Measurements from ENCODE around the gene NEU3.
"Not testable (repeated sequence)": the region's sequence is repeated elsewhere in the genome, so short reads cannot be mapped to it uniquely, and the experiment has no call there.

The NEU3 gene

DNA sequence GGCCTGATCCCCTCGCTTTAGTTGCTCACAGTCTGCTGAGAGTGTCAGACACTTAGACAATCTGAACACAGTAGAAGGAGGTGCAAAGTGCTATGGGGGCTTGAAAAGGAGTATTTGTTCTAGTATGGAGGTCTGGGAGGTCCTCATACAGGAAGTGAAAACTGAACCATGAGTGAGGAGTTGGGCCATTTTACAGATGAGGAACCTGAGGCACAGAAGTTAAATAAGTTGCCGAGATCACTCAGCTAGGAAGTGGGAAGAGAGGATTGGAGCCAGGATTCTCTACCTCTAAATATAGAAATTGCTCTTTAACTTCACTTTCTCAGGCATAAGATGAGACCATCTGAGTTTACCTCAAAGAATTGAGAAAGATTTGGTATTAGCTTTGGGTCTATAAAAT, 4.0 kb upstream of the NEU3 start:
- no peak for DNase-seq

DNA sequence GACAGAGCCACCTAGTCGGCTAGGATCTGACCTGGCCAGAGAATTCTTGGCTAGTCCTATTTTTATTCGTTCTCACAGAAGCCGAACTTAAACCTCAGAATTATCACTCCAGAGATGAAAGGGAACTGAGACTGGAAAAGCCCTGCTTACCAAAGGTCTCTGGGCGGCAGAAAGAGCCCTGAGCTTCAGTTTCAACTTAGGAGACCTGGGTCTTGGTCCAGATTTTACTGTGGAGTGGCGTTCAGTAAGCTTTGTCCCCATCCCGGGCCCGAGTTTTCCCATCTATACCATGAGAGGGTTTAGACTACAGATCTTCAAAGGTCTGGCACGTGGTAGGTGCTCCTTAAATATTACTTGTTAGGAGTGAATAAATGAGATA, 516 bp downstream of the NEU3 start:
- no peak for DNase-seq

DNA sequence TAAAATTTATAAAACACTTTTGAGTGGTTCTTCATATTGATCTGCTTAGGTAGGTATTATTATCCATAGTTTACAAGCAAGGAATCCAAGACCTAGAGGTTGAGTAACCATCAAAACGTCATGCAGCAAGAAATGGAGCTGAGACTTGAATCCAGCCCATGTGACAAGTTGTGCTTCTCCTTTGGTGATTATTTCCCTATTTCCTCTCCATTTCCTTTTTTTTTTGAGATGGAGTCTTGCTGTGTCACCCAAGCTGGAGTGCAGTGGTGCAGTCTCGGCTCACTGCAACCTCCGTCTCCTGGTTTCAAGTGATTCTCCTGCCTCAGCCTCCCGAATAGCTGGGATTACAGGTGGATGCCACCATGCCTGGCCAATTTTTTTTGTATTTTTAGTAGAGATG, 1.4 kb downstream of the NEU3 start:
- not testable (repeated sequence) for DNase-seq

DNA sequence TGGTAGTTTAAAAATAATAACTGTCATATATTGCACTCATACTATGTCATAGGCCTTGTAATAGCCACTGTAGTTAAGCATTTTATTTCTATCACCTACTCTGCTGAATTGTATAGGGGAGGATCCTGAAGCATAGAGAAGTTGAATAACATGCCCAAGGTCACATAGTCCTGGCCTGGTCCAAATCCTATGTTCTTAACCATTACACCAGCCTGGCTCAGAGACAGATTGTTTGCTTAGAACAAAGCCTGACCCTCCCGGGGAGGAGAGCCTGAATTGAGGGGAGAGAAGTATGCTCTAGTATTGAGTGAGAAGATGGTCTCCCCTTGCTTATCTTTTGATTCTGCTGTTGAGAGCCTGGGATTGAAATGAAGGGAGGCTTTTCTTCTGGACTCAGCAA, 2.2 kb downstream of the NEU3 start:
- DNase-seq: no peak

DNA sequence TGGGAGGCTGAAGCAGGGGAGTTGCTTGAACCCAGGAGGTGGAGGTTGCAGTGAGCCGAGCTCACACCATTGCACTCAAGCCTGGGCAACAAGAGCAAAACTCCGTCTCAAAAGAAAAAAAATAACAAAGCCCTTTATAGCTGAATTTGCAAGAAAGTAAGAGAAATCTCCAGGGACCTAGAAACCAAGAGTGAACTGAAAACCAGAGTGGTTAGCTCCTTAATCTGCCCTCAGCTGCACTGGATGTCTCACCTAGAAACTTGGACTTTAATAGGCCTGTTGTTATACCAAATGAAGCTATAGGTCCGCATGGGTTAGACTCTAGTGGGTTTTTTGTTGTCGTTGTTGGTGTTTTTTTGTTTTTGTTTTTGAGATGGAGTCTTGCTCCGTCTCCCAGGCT, 4.1 kb downstream of the NEU3 start:
- DNase-seq: no peak

DNA sequence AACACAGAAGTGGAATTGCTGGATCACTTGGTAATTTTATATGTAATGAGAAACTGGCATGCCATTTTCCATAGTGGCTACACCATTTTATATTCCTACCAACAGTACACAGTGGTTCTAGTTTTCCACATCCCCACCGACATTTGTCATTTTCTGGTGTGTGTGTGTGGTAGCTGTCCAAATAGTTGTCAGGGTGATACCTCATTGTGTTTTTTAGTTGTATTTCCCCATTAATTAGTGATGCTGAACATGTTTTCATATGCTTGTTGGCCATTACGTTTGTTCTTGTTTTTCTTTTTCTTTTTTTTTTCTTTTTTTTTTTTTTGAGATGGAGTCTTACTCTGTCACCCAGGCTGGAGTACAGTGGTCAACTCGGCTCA, 12.2 kb downstream of the NEU3 start:
- no peak for DNase-seq

DNA sequence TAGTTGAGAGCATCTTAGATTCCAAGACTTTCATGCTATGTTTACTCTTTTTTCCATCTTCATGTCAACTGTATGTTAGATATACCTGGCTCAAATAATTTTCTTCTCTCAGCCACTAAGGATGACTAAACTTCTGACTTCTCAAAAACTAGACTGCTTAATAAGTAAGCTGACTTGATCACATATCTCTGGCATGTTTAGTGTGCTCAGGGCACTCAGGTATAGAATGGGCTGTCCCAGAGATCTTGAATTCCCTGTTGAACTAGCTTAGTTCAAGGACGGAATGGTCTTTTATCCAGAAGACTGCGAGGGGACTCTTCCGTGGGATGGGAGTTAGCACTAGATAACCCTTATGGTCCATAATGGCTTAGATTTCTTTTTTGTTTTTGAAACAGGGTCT, 13.0 kb downstream of the NEU3 start:
- no peak for DNase-seq

DNA sequence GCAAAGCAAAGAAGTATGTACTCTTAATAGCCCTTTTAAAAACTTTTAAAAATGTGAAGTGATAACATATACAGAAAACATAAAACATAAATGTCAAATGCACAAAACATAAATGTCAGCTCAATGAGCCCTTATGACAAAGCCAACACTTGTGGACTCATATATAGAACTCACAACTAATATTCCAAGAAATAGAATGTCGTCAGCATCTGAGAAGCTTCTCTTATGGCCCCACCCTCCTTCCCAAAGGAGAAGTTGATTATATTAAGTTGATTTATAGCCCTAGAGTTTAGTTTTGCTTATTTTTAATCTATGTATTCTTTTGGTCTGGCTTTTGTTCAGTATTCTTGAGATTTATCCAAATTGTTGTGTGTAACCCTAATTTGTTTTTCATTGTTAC, 13.8 kb downstream of the NEU3 start:
- DNase-seq: no peak

DNA sequence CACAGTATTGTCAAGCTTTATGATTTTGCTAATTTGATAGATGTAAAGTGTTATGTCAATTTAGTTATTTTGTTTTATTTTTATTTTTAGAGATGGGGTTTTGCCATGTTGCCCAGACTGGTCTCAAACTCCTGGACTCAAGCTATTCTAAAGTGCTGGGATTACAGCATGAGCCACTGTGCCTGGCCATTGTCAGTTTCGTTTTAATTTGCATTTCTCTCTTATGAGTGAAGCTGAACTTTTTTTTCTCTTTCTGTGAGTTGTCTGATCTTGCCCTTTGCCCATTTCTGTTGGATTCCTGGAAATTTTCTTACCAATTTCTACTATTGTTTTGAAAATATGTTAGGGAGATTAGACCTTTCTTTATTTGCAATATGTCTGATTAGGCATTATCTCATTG, 15.5 kb downstream of the NEU3 start:
- no peak for DNase-seq

DNA sequence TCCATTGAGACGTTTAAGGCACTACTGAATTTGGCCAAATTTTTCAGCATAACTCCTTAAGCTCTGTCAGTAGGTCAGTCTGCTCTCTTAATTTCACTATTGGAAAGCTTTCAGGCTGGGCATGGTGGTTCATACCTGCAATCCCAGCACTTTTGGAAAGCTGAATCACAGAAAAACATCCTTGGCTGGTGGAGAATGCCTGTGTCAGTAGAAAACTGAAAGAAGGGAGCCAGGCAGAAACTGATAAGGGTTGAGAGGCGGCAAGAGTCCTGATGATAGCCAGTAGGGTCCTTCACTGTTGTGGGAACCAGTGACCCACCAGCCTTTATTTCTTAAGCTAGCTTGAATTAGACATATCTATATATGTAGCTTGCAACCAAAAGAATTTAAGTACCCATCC, 22.6 kb downstream of the NEU3 start:
- DNase-seq: no peak

DNA sequence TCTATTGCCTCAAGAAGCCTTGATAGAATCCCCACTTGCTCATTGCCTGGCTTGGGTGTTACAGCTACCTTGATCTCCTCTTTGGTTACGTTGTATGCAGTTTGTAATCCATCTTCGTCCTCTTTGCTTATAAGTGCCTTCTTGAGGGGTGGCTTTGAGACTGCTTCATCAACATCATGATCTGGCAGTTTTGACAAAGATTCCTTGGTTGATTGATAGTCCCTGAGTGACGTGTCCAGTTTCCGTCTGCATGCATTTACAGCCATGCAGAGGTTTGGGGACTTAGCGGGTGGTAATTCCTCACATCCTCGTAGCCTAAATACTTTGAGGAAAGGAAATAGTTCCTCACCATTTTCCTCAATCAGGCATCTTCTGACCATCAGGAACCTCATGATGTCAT, 23.1 kb downstream of the NEU3 start:
- DNase-seq: no peak

DNA sequence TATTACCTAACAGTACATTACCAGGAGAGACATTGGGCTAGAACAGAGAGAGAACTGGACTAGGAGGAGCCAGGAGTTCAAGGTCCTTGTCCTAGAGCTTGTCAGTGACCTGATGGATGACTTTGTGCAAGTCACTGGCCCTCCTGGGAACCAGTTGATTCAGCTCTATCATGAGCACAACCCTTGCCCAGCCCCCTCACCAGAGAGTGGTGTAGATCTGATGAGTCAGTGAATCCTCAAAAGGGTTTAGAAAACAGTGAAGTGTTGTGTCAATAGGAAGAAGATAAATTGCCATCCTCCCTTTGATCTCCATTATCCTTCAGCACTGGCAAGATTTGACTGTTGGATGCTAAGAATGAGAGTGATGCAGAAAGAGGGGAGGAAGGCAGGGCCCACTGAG, 24.3 kb downstream of the NEU3 start:
- no peak for DNase-seq

DNA sequence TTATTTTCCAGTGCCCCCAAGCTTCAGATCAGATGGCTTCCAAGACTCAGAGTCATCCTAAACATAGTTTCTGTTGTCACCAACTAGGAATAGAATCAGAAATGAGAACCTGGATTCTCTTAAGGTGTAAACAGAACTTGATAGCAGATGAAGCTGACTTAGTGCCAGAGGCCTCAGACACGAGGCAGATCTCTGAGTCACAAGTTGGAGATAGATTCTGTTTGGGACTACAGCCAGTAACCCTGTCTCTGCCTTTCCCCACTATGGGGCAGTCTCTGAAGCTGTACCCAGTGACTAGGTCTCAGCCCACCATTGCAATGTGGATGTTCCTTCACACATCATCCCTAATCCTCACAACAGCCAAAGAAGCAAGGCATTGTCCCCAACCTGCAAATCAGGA, 25.4 kb downstream of the NEU3 start:
- no peak for DNase-seq

DNA sequence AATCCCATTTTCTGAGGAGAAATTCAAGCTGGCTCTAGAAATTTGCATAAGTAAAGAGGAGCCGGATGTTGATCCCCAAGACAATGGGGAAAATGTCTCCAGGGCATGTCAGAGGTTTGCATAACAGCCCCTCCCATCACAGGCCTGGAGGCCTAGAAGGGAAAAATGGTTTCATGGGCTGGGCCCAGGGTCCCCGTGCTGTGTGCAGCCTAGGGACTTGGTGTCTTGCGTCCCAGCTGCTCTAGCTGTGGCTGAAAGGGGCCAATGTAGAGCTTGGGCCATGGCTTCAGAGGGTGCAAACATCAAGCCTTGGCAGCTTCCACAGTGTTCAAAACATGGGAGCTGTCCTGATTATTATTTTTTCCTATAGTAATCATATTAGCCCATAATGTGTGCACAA, 30.5 kb downstream of the NEU3 start:
- DNase-seq: not testable (repeated sequence)

DNA sequence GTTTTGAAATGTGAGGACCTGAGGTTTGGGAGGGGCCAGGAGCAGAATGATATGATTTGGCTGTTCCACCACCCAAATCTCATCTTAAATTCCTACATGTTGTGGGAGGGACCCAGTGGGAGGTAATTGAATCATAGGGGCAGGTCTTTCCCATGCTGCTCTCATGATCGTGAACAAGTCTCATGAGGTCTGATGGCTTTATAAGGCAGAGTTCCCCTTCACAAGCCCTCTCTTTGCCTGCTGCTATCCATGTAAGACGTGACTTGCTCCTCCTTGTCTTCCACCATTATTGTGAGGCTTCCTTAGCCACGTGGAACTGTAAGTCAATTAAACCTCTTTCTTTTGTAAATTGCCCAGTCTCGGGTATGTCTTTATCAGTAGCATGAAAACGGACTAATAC, 31.6 kb downstream of the NEU3 start:
- not testable (repeated sequence) for DNase-seq

DNA sequence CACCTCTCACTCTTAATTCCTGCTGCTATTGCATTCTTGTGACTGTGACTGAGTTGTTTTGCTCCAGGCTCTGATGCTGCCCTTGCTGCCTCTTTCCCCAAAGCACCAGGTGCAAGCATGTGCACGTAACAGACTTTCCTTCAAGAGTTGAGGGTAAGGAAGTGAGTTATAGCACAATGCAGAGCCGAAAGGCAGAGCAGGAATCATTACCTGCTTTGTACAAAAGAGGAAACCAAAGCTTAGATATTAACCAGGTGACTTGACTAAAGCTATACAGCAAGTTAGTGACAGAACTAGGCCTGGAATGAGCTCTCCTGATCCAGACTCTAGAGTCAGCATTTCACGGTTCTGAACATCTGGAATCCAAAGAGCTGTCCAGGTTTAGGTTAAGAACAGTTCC, 33.6 kb downstream of the NEU3 start:
- DNase-seq: no peak

DNA sequence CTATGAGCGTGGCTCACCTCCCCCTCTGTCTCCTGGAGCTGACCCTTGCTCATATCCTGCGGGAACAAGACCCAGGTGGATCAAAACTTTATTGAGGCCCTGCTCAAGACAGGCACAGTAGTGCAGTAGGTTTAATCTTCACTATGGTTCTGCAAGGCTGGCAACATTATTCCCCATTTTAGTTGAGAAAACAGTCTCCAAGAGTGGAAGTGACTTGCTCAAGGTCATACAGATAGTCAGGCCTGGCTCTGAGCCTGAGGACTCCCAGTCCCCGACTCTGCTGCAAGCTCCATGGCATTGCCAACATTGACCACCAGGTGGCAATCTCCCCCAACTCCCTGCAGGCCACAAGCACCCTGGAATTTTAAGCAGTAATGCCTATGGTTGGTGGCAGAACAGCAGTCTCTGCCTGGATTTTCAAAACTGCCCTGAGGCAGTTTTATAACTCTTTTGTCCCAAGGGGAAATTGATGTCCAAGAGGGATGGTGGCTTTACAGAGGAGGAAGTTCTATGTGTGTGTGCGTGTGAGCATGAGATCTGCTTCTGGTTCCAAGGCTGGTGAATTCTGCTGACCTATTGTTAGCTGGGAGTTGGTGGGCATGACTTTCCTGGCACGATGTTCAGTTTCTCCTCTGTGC, 34.1 kb downstream of the NEU3 start:
- DNase-seq: peak; percentile 45

DNA sequence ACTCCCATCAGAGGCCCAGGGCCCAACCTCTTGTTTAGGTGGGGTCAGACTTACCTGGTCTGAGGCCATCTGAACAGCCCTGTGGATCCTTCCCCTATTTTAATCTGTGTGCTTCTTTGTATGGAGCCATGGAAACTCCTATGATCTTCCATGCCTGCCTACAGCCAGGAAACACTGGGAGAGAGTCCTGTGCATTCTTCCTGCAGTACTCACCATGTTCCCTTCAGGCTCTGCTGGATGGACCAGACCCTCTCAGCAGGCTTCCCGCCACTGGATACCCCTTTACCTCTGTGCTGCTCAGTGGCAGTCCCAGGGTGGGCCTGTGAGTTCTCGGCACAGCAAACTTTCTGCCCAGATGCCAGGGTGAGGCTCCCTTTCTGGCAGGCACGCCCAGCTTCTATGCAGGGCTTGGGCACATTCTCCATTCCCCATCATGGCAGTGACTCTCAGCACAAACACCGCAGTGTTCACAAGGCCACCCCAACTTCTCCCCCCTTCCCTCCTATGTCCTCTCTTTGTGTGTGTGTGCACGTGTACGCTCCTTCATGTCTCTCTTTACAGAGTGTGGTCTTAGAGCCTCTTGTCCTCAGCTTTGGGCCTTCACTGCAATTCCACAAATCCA, 34.8 kb downstream of the NEU3 start:
- no peak for DNase-seq

DNA sequence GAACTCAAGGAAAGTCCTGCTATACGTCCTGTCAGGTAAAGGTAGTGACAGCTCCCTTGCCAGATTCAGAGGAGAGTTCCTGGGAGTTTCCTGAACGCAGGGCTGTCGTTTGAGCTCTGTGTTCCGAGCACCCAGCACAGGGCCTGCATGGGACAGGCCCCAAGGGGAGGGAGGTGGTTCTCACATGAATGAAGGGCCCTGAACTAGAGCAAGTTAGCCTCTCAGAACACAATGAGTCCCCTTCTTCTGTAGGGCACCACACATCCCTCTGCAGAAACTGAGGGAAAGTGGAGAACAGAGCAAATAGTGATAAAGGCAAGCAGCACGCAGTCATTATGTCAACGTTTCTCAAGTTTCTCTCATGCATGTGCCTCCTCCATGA, 35.3 kb downstream of the NEU3 start:
- no peak for DNase-seq

DNA sequence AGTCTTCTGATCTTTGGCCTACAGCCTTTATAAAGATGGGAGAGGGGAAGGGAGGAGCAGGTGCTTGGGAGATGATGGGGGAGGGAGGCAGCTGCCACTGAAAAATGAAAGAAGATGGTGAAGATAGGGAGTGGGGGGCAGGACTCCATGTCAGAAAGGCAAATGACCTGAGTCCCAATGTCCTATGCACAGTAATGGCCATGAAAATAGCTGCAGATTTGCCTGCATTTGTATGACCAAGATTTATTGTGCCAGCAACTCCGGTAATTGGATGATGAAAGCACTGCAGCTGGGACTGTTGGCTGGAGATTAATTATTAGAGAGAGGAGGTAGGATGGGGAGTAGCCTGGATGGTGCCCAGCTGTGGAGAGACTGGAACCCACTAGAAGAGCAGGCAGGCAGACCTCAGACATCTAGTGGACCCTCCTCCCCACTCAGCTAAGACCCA, 36.1 kb downstream of the NEU3 start:
- DNase-seq: no peak

DNA sequence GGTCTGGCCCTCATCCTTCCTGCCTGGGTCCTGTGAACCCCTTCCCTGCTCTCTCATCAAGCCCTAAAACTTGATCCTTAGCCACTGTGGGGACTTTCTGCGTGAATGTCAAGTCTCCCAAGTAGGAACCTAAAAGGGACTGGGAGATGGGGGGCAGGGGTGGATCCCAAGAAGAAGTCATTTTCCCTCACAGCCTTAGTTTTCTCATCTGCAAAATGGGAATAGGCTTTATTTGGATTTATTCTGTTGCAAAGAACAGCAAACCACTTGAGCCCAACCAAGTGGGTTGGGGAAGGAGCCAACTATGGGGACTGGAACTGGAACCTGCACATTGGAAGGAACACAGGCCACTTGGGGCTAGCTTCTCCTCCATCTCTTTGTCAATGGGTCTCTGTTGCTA, 36.8 kb downstream of the NEU3 start:
- DNase-seq: no peak

DNA sequence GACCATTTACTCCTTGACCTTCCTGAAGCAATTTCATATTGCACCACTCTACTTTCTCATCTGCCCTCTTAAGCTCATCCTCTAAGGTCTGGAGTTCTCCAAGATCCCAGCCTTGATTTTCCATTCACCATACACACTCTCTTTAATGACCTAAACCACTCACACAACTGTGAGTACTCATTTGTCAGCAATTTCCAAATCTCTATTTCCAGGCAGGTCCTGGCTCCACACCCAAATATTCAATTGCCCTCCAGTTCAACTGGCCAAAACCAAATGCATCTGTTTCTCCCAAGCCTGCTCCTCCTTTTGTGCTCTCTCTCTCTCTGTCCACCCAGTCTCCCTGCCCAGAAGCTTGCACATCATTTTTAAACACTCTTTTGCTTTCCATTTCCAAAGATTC, 39.6 kb downstream of the NEU3 start:
- no peak for DNase-seq

DNA sequence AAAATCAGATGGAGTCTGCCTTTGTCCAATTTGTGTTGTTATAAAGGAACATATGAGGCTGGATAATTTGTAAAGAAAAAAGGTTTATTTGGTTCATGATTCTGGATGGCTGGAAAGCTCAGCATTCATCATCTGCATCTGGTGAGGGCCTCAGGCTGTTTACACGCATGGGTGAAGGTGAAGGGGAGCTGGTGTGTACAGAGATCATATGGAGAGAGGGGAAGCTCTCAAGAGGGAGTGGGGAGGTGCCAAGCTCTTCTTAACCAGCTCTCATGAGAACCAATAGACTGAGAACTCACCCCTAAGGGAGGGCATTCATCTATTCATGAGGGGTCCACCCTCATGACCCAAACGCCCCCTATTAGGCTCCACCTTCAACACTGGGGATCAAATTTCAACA, 40.0 kb downstream of the NEU3 start:
- DNase-seq: no peak

DNA sequence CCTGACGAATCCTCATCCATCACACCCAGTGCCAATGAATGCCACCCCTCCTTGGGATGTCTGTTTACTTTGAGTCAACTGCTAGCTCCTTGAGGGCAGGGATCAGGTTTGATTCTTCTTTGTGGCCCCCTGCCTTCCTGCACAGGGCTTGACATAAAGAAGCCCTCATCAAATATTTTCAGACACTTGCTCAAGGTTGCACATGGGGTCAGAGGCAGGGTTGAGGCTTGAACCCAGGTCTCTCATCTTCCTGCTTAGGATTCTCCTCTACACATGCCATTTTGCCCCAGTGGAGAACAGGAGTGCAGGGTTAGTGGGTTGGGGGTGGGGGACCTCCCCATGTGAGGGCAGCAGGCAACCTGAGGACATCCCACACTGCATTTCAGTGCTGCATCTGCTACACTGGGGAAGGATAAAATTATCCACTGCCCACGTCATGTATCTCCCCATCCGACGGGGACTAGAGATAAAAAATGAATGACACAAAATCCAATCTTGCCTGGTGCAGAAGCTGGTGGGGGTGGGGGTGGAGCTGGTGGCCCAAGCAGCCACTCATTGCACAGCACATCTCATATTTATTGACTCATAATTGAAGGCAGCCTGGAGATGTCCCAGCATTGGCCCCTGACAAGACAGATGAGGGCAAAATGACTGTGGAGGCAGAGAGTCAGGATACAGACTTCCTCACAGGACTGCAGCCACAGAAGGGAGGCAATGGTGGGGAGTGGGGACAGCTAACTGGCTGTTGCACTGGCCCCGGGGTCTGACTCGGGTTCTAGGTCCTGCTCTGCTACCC, 41.3 kb downstream of the NEU3 start:
- no peak for DNase-seq

Data from NCI-H446 treated with DMSO at 0.1 percent for 48 hours (cell line).